Measurements from ENCODE around the gene KCNC2. TPM values are rescaled to one million over a fixed set of nuclear protein-coding genes. Genes with fewer than 3 reads are reported as not detected.

Gene KCNC2
- total RNA-seq, 2 donors from 2014 or later: not detected

DNA sequence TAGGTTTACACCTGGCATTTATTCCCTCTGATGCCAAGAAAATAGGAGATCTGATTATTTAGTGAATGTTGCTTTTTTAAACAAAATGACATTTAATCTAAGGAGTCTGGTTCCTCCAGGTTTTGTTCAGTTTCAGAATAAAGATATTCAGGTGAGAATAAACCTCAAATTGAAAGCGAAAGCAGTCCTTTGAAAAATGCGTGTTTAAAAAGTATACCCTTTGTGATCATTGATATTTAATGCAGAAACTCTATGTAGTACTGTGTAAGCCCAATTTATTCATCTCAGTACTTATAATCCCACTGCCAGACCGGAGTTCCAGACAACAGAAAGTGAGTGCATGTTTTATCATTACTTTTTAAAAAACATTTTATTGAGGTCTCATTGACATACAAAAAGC is 210.2 kb downstream of the KCNC2 start:
- no peaks in the 10 kb centered on the region for H3K36me3 ChIP-seq (ENCODE audit: control insufficient read depth, insufficient read depth, low read length)
- TF ChIP-seq, protein P1, sequence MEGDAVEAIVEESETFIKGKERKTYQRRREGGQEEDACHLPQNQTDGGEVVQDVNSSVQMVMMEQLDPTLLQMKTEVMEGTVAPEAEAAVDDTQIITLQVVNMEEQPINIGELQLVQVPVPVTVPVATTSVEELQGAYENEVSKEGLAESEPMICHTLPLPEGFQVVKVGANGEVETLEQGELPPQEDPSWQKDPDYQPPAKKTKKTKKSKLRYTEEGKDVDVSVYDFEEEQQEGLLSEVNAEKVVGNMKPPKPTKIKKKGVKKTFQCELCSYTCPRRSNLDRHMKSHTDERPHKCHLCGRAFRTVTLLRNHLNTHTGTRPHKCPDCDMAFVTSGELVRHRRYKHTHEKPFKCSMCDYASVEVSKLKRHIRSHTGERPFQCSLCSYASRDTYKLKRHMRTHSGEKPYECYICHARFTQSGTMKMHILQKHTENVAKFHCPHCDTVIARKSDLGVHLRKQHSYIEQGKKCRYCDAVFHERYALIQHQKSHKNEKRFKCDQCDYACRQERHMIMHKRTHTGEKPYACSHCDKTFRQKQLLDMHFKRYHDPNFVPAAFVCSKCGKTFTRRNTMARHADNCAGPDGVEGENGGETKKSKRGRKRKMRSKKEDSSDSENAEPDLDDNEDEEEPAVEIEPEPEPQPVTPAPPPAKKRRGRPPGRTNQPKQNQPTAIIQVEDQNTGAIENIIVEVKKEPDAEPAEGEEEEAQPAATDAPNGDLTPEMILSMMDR (conservative IDR thresholded peaks at IDR 0.05): no peak
- H3K36me3 Mint-ChIP-seq (ENCODE audit: low read depth): no peaks in the 10 kb centered on the region
- no peak overlapping the region for H3K4me3 Mint-ChIP-seq
- H3K4me1 Mint-ChIP-seq: no peaks in the 10 kb centered on the region
- H3K9me3 Mint-ChIP-seq: peaks cover 8% of the 10 kb centered on the region
- H3K9ac ChIP-seq (ENCODE audit: extremely low read depth, low read length, poor library complexity, severe bottlenecking): no peak overlapping the region
- no peaks in the 10 kb centered on the region for H3K9me3 ChIP-seq (ENCODE audit: control insufficient read depth, low read length)
- H3K27me3 Mint-ChIP-seq (ENCODE audit: insufficient read depth): no peaks in the 10 kb centered on the region
- no peaks in the 10 kb centered on the region for H3K4me1 ChIP-seq (ENCODE audit: control insufficient read depth, insufficient read depth, low read length)
- DNase-seq: no peak
- H3K4me3 ChIP-seq (ENCODE audit: low read length): no peak overlapping the region
- WGBS, 2 experiments (ENCODE audit: insufficient coverage in 1 of 2, insufficient read length in 1 of 2): 77 to 100% methylated on average over 1 to 2 of the region's 3 CpGs
- H3K27ac ChIP-seq (ENCODE audit: low read depth, low read length): no peak overlapping the region
- H3K27ac Mint-ChIP-seq: no peak overlapping the region
- no peaks in the 10 kb centered on the region for H3K27me3 ChIP-seq (ENCODE audit: control insufficient read depth, insufficient read depth, low read length, poor library complexity, severe bottlenecking)

Other genes starting within 250 kb of the KCNC2 start
- gene CAPS2, start 120.5 kb upstream of the KCNC2 start, total RNA-seq: 1 to 10 TPM; 3.9 to 5.5 TPM
- gene GLIPR1L1, start 124.8 kb upstream of the KCNC2 start, total RNA-seq: 1 to 10 TPM in 1 of 2 donors, not detected in 1; 1.3 TPM
- gene GLIPR1L2, start 181.2 kb upstream of the KCNC2 start, total RNA-seq: under 1 TPM in 1 of 2 donors, not detected in 1; 0.58 TPM